Measurements from ENCODE around the gene HOXA5.

- TF ChIP-seq, protein P1, sequence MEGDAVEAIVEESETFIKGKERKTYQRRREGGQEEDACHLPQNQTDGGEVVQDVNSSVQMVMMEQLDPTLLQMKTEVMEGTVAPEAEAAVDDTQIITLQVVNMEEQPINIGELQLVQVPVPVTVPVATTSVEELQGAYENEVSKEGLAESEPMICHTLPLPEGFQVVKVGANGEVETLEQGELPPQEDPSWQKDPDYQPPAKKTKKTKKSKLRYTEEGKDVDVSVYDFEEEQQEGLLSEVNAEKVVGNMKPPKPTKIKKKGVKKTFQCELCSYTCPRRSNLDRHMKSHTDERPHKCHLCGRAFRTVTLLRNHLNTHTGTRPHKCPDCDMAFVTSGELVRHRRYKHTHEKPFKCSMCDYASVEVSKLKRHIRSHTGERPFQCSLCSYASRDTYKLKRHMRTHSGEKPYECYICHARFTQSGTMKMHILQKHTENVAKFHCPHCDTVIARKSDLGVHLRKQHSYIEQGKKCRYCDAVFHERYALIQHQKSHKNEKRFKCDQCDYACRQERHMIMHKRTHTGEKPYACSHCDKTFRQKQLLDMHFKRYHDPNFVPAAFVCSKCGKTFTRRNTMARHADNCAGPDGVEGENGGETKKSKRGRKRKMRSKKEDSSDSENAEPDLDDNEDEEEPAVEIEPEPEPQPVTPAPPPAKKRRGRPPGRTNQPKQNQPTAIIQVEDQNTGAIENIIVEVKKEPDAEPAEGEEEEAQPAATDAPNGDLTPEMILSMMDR (conservative IDR thresholded peaks at IDR 0.05 in 1 of 2, IDR thresholded peaks at IDR 0.05 in 1 of 2; ENCODE audit: low read depth in 1 of 2, low read length in 2 of 2), result no peak
- TF ChIP-seq EZH2 (IDR thresholded peaks at IDR 0.05; ENCODE audit: low read length, missing control alignments), result no peak
These were observed 28.6 kb downstream of the HOXA5 start for GRCh38 chr7:27114881-27115220.

All from fibroblast of lung (primary cell).